ENCODE data around the gene PRKN. TPM values are rescaled to one million over a fixed set of nuclear protein-coding genes. Genes with fewer than 3 reads are reported as not detected.

PRKN gene
- total RNA-seq, 2 donors from 2014 or later = 15.7 to 19.3 TPM

DNA sequence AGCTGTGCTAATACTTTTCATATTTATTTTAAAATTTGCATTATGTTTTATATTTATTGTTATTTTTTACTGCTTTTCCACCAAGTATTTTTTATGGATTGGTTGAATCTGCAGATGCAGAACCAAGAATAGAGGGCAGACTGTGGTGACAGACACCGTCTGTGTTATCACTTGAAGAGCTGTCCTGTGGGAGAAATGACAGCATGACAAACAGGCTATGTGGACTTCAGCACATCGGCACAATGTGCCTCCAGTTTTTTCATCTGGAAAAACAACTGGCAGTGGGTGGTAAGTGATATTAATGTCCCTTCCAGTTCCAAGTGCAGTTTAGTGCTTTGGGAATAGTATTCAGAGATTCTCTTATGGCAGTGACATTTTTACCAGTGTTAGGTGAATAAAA lies 492.9 kb downstream of the PRKN start:
- no peaks in the 10 kb centered on the region for H3K36me3 ChIP-seq
- H3K9me3 ChIP-seq = no peaks in the 10 kb centered on the region
- H3K4me3 ChIP-seq = peak overlapping the region in 1 of 2 donors; percentile 21
- no peak for TF ChIP-seq CTCF (IDR thresholded peaks at IDR 0.05)
- H3K4me1 ChIP-seq = peaks cover 0 to 26% of the 10 kb centered on the region in 2 donors
- no peak for DNase-seq (ENCODE audit: low spot score)
- no peaks in the 10 kb centered on the region for H3K27me3 ChIP-seq
- H3K27ac ChIP-seq = peak overlapping the region in 1 of 2 donors; percentile 48

GRCh38 chr6:162230147-162230752 lies 497.3 kb downstream of the PRKN start:
- H3K9me3 ChIP-seq = no peaks in the 10 kb centered on the region
- no peak overlapping the region for H3K4me3 ChIP-seq
- peaks cover 0 to 33% of the 10 kb centered on the region in 2 donors for H3K4me1 ChIP-seq
- no peak for DNase-seq (ENCODE audit: low spot score)
- H3K27ac ChIP-seq = peak overlapping the region in 1 of 2 donors; percentile 14
- H3K27me3 ChIP-seq = no peaks in the 10 kb centered on the region
- H3K36me3 ChIP-seq = no peaks in the 10 kb centered on the region
- no peak for TF ChIP-seq CTCF (IDR thresholded peaks at IDR 0.05)

GRCh38 chr6:162229093-162229492 lies 498.5 kb downstream of the PRKN start:
- H3K4me3 ChIP-seq = no peak overlapping the region
- H3K9me3 ChIP-seq = no peaks in the 10 kb centered on the region
- TF ChIP-seq CTCF (IDR thresholded peaks at IDR 0.05) = no peak
- DNase-seq (ENCODE audit: low spot score) = no peak
- no peak overlapping the region for H3K27ac ChIP-seq
- H3K27me3 ChIP-seq = no peaks in the 10 kb centered on the region
- peaks cover 0 to 33% of the 10 kb centered on the region in 2 donors for H3K4me1 ChIP-seq
- no peaks in the 10 kb centered on the region for H3K36me3 ChIP-seq

GRCh38 chr6:162226803-162227202 lies 500.8 kb downstream of the PRKN start:
- DNase-seq (ENCODE audit: low spot score) = no peak

DNA sequence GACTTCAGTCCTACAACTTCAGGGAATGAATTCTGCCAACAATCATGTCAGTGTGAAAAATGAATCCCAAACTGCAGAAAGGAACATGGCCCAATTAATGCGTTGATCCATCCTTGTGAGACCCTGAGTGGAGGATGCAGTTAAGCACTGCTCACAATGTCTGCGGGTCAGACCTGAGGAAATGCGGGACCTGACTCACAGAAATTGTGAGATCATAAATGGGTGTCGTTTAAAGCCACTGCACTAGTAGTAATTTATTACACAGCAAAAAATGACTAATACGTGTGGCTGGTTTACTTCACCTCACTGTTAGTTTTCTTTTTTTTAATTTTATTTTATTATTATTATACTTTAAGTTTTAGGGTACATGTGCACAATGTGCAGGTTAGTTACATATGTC lies 505.0 kb downstream of the PRKN start:
- no peaks in the 10 kb centered on the region for H3K36me3 ChIP-seq
- no peak for DNase-seq (ENCODE audit: low spot score)
- TF ChIP-seq CTCF (IDR thresholded peaks at IDR 0.05) = no peak

More at GRCh38 chr6:162226803-162227202, 500.8 kb downstream of the PRKN start:
- no peak for TF ChIP-seq CTCF (IDR thresholded peaks at IDR 0.05)
- no peaks in the 10 kb centered on the region for H3K27me3 ChIP-seq
- H3K36me3 ChIP-seq = no peaks in the 10 kb centered on the region
- H3K9me3 ChIP-seq = no peaks in the 10 kb centered on the region
- H3K4me1 ChIP-seq = peaks cover 0 to 28% of the 10 kb centered on the region in 2 donors
- H3K27ac ChIP-seq = no peak overlapping the region
- no peak overlapping the region for H3K4me3 ChIP-seq

DNA sequence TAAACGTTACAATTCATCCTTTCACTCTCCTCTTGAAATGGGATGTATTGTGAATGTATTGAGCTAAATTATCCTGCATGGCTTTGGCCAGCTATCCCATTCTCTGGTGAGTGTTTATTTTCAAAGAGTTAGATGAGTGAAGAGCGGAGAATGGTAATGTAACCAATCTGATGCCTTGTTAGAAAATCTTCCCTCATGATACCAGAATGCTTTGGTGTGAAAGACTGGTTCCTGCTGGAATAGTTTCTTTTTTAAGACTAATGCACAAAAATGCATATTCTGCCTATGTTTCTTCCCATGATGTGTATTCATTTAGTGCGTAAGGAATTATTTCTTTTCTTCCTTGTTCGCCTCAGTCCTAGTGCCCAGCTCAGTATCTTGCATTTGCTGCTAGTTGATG lies 506.7 kb downstream of the PRKN start:
- H3K4me3 ChIP-seq = no peak overlapping the region
- no peaks in the 10 kb centered on the region for H3K36me3 ChIP-seq
- no peak for TF ChIP-seq CTCF (IDR thresholded peaks at IDR 0.05)
- no peak for DNase-seq (ENCODE audit: low spot score)
- H3K9me3 ChIP-seq = no peaks in the 10 kb centered on the region
- H3K4me1 ChIP-seq = no peaks in the 10 kb centered on the region
- H3K27ac ChIP-seq = no peak overlapping the region
- no peaks in the 10 kb centered on the region for H3K27me3 ChIP-seq

More for the DNA sequence above, 505.0 kb downstream of the PRKN start:
- no peaks in the 10 kb centered on the region for H3K4me1 ChIP-seq
- H3K27ac ChIP-seq = no peak overlapping the region
- no peaks in the 10 kb centered on the region for H3K27me3 ChIP-seq
- no peaks in the 10 kb centered on the region for H3K9me3 ChIP-seq
- no peak overlapping the region for H3K4me3 ChIP-seq
